ENCODE data around the gene RAB7B.

RAB7B gene

GRCh38 chr1:205993068-205993467 lies 10.1 kb downstream of the RAB7B start:
- DNase-seq: no peak

- no peak for DNase-seq
Measured at GRCh38 chr1:205992218-205992882, 10.8 kb downstream of the RAB7B start.

- DNase-seq: no peak
Measured at GRCh38 chr1:205991237-205991636, 12.0 kb downstream of the RAB7B start.

- DNase-seq: no peak
Measured at GRCh38 chr1:205990226-205990625, 13.0 kb downstream of the RAB7B start.

GRCh38 chr1:205989786-205990185 lies 13.4 kb downstream of the RAB7B start:
- DNase-seq: no peak

GRCh38 chr1:205988585-205988995 lies 14.6 kb downstream of the RAB7B start:
- DNase-seq: no peak

- DNase-seq: no peak
Measured at GRCh38 chr1:205986861-205987260, 16.3 kb downstream of the RAB7B start.

GRCh38 chr1:205986292-205986691 lies 16.9 kb downstream of the RAB7B start:
- no peak for DNase-seq

GRCh38 chr1:205985330-205986005 lies 17.7 kb downstream of the RAB7B start:
- no peak for DNase-seq

- peak; percentile 81 for DNase-seq
Measured at GRCh38 chr1:205983925-205984725, 19.1 kb downstream of the RAB7B start.

- DNase-seq: no peak
Measured at GRCh38 chr1:205981257-205981656, 21.9 kb downstream of the RAB7B start.

GRCh38 chr1:205980237-205980870 lies 22.8 kb downstream of the RAB7B start:
- no peak for DNase-seq

- no peak for DNase-seq
Measured at GRCh38 chr1:205979301-205979700, 23.9 kb downstream of the RAB7B start.

- DNase-seq: no peak
Measured at GRCh38 chr1:205978676-205979075, 24.5 kb downstream of the RAB7B start.

GRCh38 chr1:205977402-205978014 lies 25.7 kb downstream of the RAB7B start:
- peak; percentile 88 for DNase-seq

- peak; percentile 33 for DNase-seq
Measured at GRCh38 chr1:205976708-205977401, 26.3 kb downstream of the RAB7B start.

- DNase-seq: no peak
Measured at GRCh38 chr1:205976036-205976435, 27.2 kb downstream of the RAB7B start.

GRCh38 chr1:205975387-205975998 lies 27.7 kb downstream of the RAB7B start:
- no peak for DNase-seq

- DNase-seq: no peak
Measured at GRCh38 chr1:205974712-205975111, 28.5 kb downstream of the RAB7B start.

GRCh38 chr1:205973377-205974232 lies 29.6 kb downstream of the RAB7B start:
- no peak for DNase-seq

All from midbrain (tissue), 1 donor.